Ovary (tissue), 9 donors: ENCODE results near the gene TNKS1BP1. TPM values are rescaled to one million over a fixed set of nuclear protein-coding genes. Genes with fewer than 3 reads are reported as not detected.

Experiments used
- DNase-seq, 5 donors: peaks; one replicate each; pipeline ENCODE4 v3.0.0-alpha.2; 2019 to 2020
- H3K27ac ChIP-seq, 2 donors: fragments of 200-600 bp; one replicate each; pipeline versions ENCODE4 v1.5.1 to v1.8.0; 2019 to 2022
- H3K27me3 ChIP-seq: fragments of 200-600 bp; one replicate; pipeline ENCODE4 v1.8.0; 2022
- H3K36me3 ChIP-seq: fragments of 200-600 bp; sonication (generic); one replicate; pipeline ENCODE4 v1.5.1; 2019
- H3K4me1 ChIP-seq: one replicate; pipeline ENCODE4 v1.8.1; 2013; ENCODE audit warnings: mild to moderate bottlenecking, moderate library complexity; ENCODE audit not compliant: insufficient read depth
- H3K4me3 ChIP-seq: fragments of 200-600 bp; sonication (generic); one replicate; pipeline ENCODE4 v1.5.1; 2017
- H3K9me3 ChIP-seq, 2 donors: fragments of 200-600 bp in 1 of 2; sonication (generic) in 1 of 2; one replicate each; pipeline versions ENCODE4 v1.5.1 to v1.8.1; 2013 to 2019; ENCODE audit warnings: mild to moderate bottlenecking in 1 of 2, moderate library complexity in 1 of 2
- EP300 ChIP-seq: sonication (generic); formaldehyde crosslinking; IDR thresholded peaks from one replicate; pipeline ENCODE4 v1.6.1; 2017; ENCODE audit warnings: antibody characterized with exemption
- POLR2A ChIP-seq: fragments of 450-650 bp; IDR thresholded peaks from one replicate; pipeline ENCODE4 v1.6.1; 2017; ENCODE audit warnings: antibody characterized with exemption, mild to moderate bottlenecking, moderate library complexity
- WGBS, 3 donors: extraction: QIAGEN DNeasy Blood & Tissue Kit in 1 of 3; methylation state at CpG; one replicate each; pipeline versions ENCODE4 v1.1.5 to v1.1.7; 2013 to 2017; 5-methylcytosine and 5-hydroxymethylcytosine counted together
- intact Hi-C, 4 donors: fragments of 100-400 bp; cut with DNase I; formaldehyde crosslinking; loops; one replicate each; pipeline versions ENCODE4 v1.11.0 to v1.15.1; 2022 to 2023
- polyA plus RNA-seq, 2 donors: library from polyadenylated mRNA; stranded (reverse); fragments of 200-250 nt in 1 of 2; fragments of 350-450 nt in 1 of 2; fragmentation: Illumina TruSeq in 1 of 2; extraction: RNeasy Lipid Tissue Mini Kit (QIAGEN cat#74804) in 1 of 2; gene quantifications; one replicate each; pipeline ENCODE4 v1.2.3, GENCODE V29; 2013 to 2014
- total RNA-seq, 7 donors: library from RNA; depleted of rRNA in 2 of 7; stranded (reverse); fragments of >200 nt in 2 of 7; fragmentation: NEBNext Ultra II Directional in 3 of 7; extraction: Animal tissue kit (Norgen Biotek cat#: 25700) in 3 of 7; gene quantifications; one replicate each; pipeline versions ENCODE4 v1.1.0 to v1.2.4, GENCODE V29; 2016 to 2023
- TF ChIP-seq, protein P1 (sequence below), 3 donors: fragments of 450-650 bp in 2 of 3; fragments of 200-600 bp in 1 of 3; IDR thresholded peaks; one replicate each; pipeline versions ENCODE4 v1.5.1 to v1.8.0; 2016 to 2022; ENCODE audit warnings: antibody characterized with exemption in 3 of 3, mild to moderate bottlenecking in 1 of 3
- donor health status: DM: no; HTN: no; CAD: no; lungs with moderate emphysema.
- donor health status: DM: no; HTN: no; CAD: no.
- donor health status: Bipolar disorder and iron deficiency.
- donor health status: DM: yes; HTN: yes; CAD: no.
- donor health status: DM: no; HTN: no; CAD: no.
- donor health status: DM: yes; HTN: yes; CAD: no.

The TNKS1BP1 gene
- total and polyA plus RNA-seq, 9 donors = 45.2 to 230 (median 132) TPM

DNA sequence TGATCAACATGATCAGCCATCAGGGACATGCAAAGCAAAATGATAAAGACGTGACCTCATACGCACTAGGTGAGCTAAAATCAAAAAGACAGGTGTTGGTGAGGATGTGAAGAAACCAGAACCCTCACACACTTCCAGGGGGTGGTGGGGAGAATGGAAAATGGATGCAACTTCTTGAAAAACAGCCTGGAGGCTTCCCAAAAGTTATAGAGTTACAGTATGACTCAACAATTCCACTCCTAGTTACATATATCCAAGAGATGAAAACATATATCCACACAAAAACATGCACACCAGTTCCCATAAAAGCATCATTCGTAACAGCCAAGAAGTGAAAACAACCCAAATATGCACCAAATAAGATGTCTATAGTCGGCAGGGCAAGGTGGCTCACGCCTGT is 45.6 kb downstream of the TNKS1BP1 start:
- intact Hi-C loops = loop anchor here in 1 of 4 donors (10.0 kb wide), 1 partner anchor 76 kb away; no protein-coding TSS in a partner anchor
- WGBS, 3 donors = 89 to 92% (median 91%) methylated on average over 5 of the region's 5 CpGs
- Histone ChIP-seq H3K27ac (no peak overlapping the region), H3K4me1 (peaks cover 2% of the 10 kb centered on the region), H3K4me3 (no peak overlapping the region), H3K27me3 (no peaks in the 10 kb centered on the region), H3K9me3 (no peaks in the 10 kb centered on the region), H3K36me3 (no peaks in the 10 kb centered on the region)
- DNase-seq = no peak
- TF ChIP-seq POLR2A (no peak), EP300 (no peak)
- TF ChIP-seq, protein P1, sequence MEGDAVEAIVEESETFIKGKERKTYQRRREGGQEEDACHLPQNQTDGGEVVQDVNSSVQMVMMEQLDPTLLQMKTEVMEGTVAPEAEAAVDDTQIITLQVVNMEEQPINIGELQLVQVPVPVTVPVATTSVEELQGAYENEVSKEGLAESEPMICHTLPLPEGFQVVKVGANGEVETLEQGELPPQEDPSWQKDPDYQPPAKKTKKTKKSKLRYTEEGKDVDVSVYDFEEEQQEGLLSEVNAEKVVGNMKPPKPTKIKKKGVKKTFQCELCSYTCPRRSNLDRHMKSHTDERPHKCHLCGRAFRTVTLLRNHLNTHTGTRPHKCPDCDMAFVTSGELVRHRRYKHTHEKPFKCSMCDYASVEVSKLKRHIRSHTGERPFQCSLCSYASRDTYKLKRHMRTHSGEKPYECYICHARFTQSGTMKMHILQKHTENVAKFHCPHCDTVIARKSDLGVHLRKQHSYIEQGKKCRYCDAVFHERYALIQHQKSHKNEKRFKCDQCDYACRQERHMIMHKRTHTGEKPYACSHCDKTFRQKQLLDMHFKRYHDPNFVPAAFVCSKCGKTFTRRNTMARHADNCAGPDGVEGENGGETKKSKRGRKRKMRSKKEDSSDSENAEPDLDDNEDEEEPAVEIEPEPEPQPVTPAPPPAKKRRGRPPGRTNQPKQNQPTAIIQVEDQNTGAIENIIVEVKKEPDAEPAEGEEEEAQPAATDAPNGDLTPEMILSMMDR (IDR thresholded peaks at IDR 0.05) = no peak

DNA sequence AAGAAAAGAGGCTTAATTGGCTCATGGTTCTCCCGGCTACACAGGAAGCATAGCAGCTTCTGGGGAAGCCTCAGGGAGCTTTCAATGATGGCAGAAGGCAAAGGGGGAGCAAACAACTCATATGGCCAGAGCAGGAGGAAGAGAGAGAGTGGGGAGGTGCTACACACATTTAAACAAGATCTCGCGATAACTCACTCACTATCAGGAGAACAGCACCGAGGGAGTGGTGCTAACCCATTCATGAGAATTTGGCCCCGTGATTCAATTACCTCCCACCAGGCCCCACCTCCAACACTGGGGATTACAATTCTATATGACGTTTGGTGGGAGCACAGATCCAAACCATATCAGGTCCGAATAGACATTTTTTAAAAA is 46.0 kb downstream of the TNKS1BP1 start:
- intact Hi-C loops = loop anchor here in 1 of 4 donors (10.0 kb wide), 1 partner anchor 76 kb away; no protein-coding TSS in a partner anchor
- 79 to 86% (median 81%) methylated on average over 7 of the region's 7 CpGs for WGBS, 3 donors
- Histone ChIP-seq H3K36me3 (no peaks in the 10 kb centered on the region), H3K4me3 (no peak overlapping the region), H3K4me1 (peaks cover 2% of the 10 kb centered on the region), H3K27me3 (no peaks in the 10 kb centered on the region), H3K9me3 (no peaks in the 10 kb centered on the region), H3K27ac (no peak overlapping the region)
- TF ChIP-seq, protein P1 (IDR thresholded peaks at IDR 0.05) = no peak
- TF ChIP-seq EP300 = no peak
- no peak for TF ChIP-seq POLR2A
- no peak for DNase-seq

DNA sequence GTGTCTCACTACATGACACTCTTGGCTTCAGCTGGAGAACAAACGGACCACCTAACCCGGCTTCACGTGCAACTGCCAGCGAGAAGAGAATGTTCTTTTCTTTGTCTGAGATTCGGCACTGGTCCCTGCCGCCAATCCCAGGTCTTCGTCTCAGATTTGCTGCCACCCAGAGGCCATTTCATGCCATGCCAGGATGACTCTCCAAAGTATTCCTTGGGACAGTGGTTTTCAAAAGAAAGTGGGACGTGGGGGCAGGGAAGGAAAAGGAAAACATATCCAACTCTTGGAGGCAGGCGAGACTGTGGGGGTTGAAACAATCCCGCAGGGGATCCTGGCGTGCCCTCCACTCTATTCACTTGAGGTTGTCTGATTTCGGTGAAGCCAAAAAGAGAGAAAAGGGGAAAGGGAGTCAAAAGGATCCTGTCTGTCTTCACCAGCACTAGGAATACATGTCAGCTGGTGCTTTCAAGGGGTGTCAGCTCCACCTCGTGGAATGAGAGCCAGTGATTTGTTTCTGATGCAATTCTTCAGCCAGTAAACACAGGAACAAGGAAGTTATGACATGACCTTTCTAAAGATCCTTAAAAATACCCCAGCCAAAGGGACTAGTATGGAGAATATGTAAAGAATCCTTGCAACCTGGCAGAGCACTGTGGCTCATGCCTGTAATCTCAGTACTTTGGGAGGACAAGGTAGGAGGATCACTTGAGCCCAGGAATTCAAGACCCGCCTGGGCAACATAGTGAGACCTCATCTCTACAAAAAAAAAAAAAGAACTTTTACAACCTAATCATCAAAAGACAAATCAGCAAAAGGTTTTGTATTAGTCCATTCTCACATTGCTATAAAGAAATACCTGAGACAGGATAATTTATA is 46.7 kb downstream of the TNKS1BP1 start:
- Histone ChIP-seq H3K27me3 (no peaks in the 10 kb centered on the region), H3K9me3 (no peaks in the 10 kb centered on the region), H3K36me3 (no peaks in the 10 kb centered on the region), H3K4me1 (peaks cover 2% of the 10 kb centered on the region), H3K4me3 (no peak overlapping the region), H3K27ac (no peak overlapping the region)
- DNase-seq = peak; percentile 58 to 75 (median 67)
- 7 to 8% (median 8%) methylated on average over 14 of the region's 14 CpGs for WGBS, 3 donors
- TF ChIP-seq POLR2A (no peak), EP300 (no peak)
- TF ChIP-seq, protein P1 (IDR thresholded peaks at IDR 0.05) = peak; percentile 52 to 65 (median 60)
- intact Hi-C loops = loop anchor here in 1 of 4 donors (10.0 kb wide), 1 partner anchor 77 kb away; no protein-coding TSS in a partner anchor

DNA sequence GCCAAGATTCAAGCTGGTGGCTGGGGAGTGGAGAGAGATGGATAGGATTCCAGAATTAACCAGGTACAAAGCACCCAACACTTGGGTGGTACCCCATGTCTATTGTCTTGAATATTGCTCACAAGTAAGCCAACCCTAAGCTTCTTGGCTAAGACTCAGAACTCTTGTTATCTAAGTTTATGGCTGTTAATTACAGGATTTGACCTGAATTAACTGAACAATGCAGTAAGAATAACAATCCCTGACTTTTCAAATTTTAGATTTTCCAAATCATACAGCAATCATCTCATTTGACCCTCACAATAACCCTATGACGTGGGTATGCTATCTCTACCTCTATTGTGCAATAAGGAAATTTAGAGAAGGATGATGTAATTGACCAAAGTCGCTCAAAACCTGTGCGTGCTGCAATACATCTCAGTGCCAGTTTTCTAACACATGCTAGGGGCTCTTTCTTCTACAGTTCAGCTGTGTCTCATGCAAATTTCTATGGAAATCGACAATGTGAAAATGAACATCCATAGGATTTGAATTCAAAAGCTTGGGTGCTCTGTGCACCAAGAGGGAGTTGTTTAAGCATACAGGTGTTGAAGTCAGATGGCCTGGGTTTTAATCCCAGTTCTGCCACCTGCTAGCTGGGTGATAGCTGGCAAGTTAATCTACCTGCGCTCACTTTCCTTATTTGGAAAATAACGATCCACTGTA is 47.6 kb downstream of the TNKS1BP1 start:
- TF ChIP-seq EP300 = no peak
- TF ChIP-seq POLR2A = no peak
- TF ChIP-seq, protein P1 (IDR thresholded peaks at IDR 0.05) = no peak
- H3K27me3 ChIP-seq = no peaks in the 10 kb centered on the region
- peaks cover 2% of the 10 kb centered on the region for H3K4me1 ChIP-seq
- DNase-seq = no peak
- intact Hi-C loops = loop anchor here in 1 of 4 donors (10.0 kb wide), 1 partner anchor 78 kb away; no protein-coding TSS in a partner anchor
- no peak overlapping the region for H3K4me3 ChIP-seq
- 69 to 74% (median 70%) methylated on average over 6 of the region's 6 CpGs for WGBS, 3 donors
- H3K27ac ChIP-seq = no peak overlapping the region
- H3K9me3 ChIP-seq = no peaks in the 10 kb centered on the region
- H3K36me3 ChIP-seq = no peaks in the 10 kb centered on the region
